Astrocyte (in vitro differentiated cells and primary cell): Measurements from ENCODE around the gene NTSR1. TPM values are rescaled to one million over a fixed set of nuclear protein-coding genes. Genes with fewer than 3 reads are reported as not detected.

Experiments used
- DNase-seq: peaks from one replicate; pipeline ENCODE4 v3.0.0-alpha.2; 2010; ENCODE audit warnings: low read depth
- FAIRE-seq: peaks from 2 replicates; lab custom pipeline; 2011; peaks lifted over from hg19 to GRCh38; lab: Jason Lieb, UNC
- H2AFZ ChIP-seq: 2 replicates; pipeline ENCODE4 v1.6.0; 2012; ENCODE audit warnings: low read depth, low read length, inconsistent platforms
- H3K27ac ChIP-seq: 2 replicates; pipeline ENCODE4 v1.5.1; 2011; ENCODE audit warnings: low read depth, low read length, inconsistent platforms
- H3K27me3 ChIP-seq: 2 replicates; pipeline ENCODE4 v1.6.0; 2011; ENCODE audit warnings: low read length, inconsistent platforms; ENCODE audit not compliant: insufficient read depth
- H3K36me3 ChIP-seq: 2 replicates; pipeline ENCODE4 v1.5.1; 2011; ENCODE audit warnings: low read length, inconsistent platforms; ENCODE audit not compliant: insufficient read depth
- H3K4me1 ChIP-seq: 2 replicates; pipeline ENCODE4 v1.5.1; 2011; ENCODE audit warnings: low read length, inconsistent platforms; ENCODE audit not compliant: insufficient read depth
- H3K4me2 ChIP-seq: 2 replicates; pipeline ENCODE4 v1.6.0; 2012; ENCODE audit warnings: low read length, inconsistent platforms
- H3K4me3 ChIP-seq: 2 replicates; pipeline ENCODE4 v1.5.1; 2011; ENCODE audit warnings: low read depth, mild to moderate bottlenecking, low read length, inconsistent platforms; ENCODE audit not compliant: insufficient read depth
- H3K79me2 ChIP-seq: 2 replicates; pipeline ENCODE4 v1.6.0; 2012; ENCODE audit warnings: mild to moderate bottlenecking, low read length, inconsistent platforms; ENCODE audit not compliant: insufficient read depth
- H3K9ac ChIP-seq: 2 replicates; pipeline ENCODE4 v1.6.0; 2012; ENCODE audit warnings: mild to moderate bottlenecking, low read length, inconsistent platforms
- H3K9me3 ChIP-seq: 2 replicates; pipeline ENCODE4 v1.5.1; 2012; ENCODE audit warnings: low read depth, mild to moderate bottlenecking, low read length, inconsistent platforms; ENCODE audit not compliant: insufficient read depth
- H4K20me1 ChIP-seq: 2 replicates; pipeline ENCODE4 v1.6.0; 2012; ENCODE audit warnings: low read length, inconsistent platforms; ENCODE audit not compliant: insufficient read depth
- H3K27ac Mint-ChIP-seq: one replicate; pipeline ENCODE4 v1.8.0; 2021; ENCODE audit warnings: mild to moderate bottlenecking, mixed read lengths; ENCODE audit not compliant: unreplicated experiment
- H3K27me3 Mint-ChIP-seq: one replicate; pipeline ENCODE4 v1.8.0; 2021; ENCODE audit warnings: low read depth, mixed read lengths; ENCODE audit not compliant: unreplicated experiment
- H3K36me3 Mint-ChIP-seq: one replicate; pipeline ENCODE4 v1.8.0; 2021; ENCODE audit warnings: low read depth, mixed read lengths; ENCODE audit not compliant: unreplicated experiment
- H3K4me1 Mint-ChIP-seq: one replicate; pipeline ENCODE4 v1.8.0; 2021; ENCODE audit warnings: low read depth, mixed read lengths; ENCODE audit not compliant: unreplicated experiment
- H3K4me3 Mint-ChIP-seq: one replicate; pipeline ENCODE4 v1.8.0; 2021; ENCODE audit warnings: mild to moderate bottlenecking, moderate library complexity, mixed read lengths; ENCODE audit not compliant: unreplicated experiment
- H3K9me3 Mint-ChIP-seq: one replicate; pipeline ENCODE4 v1.8.0; 2021; ENCODE audit warnings: mild to moderate bottlenecking, mixed read lengths; ENCODE audit not compliant: unreplicated experiment
- EZH2 ChIP-seq: IDR thresholded peaks from 2 replicates; pipeline ENCODE4 v1.6.1; 2012; ENCODE audit warnings: mild to moderate bottlenecking, low read length, inconsistent platforms; ENCODE audit not compliant: insufficient read depth
- total RNA-seq: library from RNA; stranded (reverse); gene quantifications from 2 replicates; pipeline ENCODE4 v1.2.1, GENCODE V29; 2021
- TF ChIP-seq, protein P1 (sequence below): IDR thresholded peaks from 2 replicates; pipeline ENCODE4 v1.5.1; 2011; ENCODE audit warnings: low read depth, mild to moderate bottlenecking, inconsistent platforms, low read length, moderate library complexity; ENCODE audit not compliant: insufficient read depth

The NTSR1 gene
- total RNA-seq, 1 donor from 2014 or later, result 0.16 TPM

DNA sequence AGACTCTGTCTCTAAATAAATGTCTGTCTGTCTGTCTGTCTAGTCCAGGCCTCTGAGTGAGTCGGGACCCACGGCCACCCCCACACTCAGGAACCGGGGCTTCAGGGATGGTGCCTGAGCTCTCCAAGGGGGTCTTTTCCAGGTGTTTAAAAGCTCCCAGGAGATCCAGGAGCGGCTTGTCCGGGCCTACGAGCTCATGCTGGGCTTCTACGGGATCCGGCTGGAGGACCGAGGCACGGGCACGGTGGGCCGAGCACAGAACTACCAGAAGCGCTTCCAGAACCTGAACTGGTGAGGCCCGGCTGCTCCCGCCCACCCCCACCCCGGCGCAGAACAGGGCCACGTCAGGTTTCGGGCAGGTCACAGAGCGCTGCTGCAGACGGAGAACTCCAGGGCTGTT, 102.7 kb downstream of the NTSR1 start:
- no peak overlapping the region for H3K9ac ChIP-seq
- TF ChIP-seq, protein P1, sequence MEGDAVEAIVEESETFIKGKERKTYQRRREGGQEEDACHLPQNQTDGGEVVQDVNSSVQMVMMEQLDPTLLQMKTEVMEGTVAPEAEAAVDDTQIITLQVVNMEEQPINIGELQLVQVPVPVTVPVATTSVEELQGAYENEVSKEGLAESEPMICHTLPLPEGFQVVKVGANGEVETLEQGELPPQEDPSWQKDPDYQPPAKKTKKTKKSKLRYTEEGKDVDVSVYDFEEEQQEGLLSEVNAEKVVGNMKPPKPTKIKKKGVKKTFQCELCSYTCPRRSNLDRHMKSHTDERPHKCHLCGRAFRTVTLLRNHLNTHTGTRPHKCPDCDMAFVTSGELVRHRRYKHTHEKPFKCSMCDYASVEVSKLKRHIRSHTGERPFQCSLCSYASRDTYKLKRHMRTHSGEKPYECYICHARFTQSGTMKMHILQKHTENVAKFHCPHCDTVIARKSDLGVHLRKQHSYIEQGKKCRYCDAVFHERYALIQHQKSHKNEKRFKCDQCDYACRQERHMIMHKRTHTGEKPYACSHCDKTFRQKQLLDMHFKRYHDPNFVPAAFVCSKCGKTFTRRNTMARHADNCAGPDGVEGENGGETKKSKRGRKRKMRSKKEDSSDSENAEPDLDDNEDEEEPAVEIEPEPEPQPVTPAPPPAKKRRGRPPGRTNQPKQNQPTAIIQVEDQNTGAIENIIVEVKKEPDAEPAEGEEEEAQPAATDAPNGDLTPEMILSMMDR, result no peak
- TF ChIP-seq EZH2, result no peak
- Mint-ChIP-seq H3K27me3 (no peaks in the 10 kb centered on the region), H3K4me3 (no peak overlapping the region), H3K9me3 (no peaks in the 10 kb centered on the region), H3K27ac (no peak overlapping the region), H3K4me1 (peaks cover 19% of the 10 kb centered on the region), H3K36me3 (peaks cover 7% of the 10 kb centered on the region)
- no peaks in the 10 kb centered on the region for H3K9me3 ChIP-seq
- H2AFZ ChIP-seq, result no peak overlapping the region
- H3K27ac ChIP-seq, result no peak overlapping the region
- H3K4me3 ChIP-seq, result no peak overlapping the region
- peaks cover 50% of the 10 kb centered on the region for H4K20me1 ChIP-seq
- H3K27me3 ChIP-seq, result peaks cover 7% of the 10 kb centered on the region
- H3K4me1 ChIP-seq, result peaks cover 14% of the 10 kb centered on the region
- DNase-seq (no peak), FAIRE-seq (no peak)
- H3K36me3 ChIP-seq, result peaks cover 7% of the 10 kb centered on the region
- peaks cover 19% of the 10 kb centered on the region for H3K79me2 ChIP-seq
- no peak overlapping the region for H3K4me2 ChIP-seq

DNA sequence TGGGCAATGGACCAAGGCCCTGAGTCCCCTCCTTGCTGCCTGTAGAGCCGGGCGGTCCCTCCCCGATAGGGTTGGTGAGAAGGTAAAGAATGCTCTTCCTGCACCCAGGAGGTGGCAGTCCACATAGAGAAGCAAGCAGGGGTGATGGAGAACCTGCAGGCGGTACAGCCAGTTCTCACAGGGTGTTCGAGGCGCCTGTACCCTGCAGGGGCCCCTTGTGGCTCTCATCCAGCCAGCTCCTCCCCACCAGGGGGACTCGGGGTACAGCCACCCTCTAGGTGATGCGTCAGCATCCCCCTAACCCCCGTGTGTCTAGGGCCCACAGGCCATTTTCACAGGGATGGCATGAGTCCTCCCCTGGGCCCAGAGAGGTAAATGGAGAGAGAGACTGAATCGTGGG, 103.1 kb downstream of the NTSR1 start:
- no peak overlapping the region for H3K4me3 Mint-ChIP-seq
- FAIRE-seq, result no peak

More for the DNA sequence above, 103.1 kb downstream of the NTSR1 start:
- H3K27ac ChIP-seq, result no peak overlapping the region
- no peak for DNase-seq
- Mint-ChIP-seq H3K27me3 (no peaks in the 10 kb centered on the region), H3K4me1 (peaks cover 16% of the 10 kb centered on the region), H3K36me3 (peaks cover 3% of the 10 kb centered on the region), H3K27ac (no peak overlapping the region), H3K9me3 (no peaks in the 10 kb centered on the region)
- no peak for TF ChIP-seq EZH2
- TF ChIP-seq, protein P1, result no peak
- peaks cover 7% of the 10 kb centered on the region for H3K36me3 ChIP-seq
- H3K27me3 ChIP-seq, result peaks cover 11% of the 10 kb centered on the region
- H3K4me1 ChIP-seq, result peaks cover 17% of the 10 kb centered on the region
- no peak overlapping the region for H3K4me3 ChIP-seq
- no peaks in the 10 kb centered on the region for H3K9me3 ChIP-seq
- no peak overlapping the region for H3K4me2 ChIP-seq
- H3K79me2 ChIP-seq, result peaks cover 15% of the 10 kb centered on the region
- no peak overlapping the region for H2AFZ ChIP-seq
- no peak overlapping the region for H3K9ac ChIP-seq
- H4K20me1 ChIP-seq, result peaks cover 46% of the 10 kb centered on the region

Other genes starting within 250 kb of the NTSR1 start
- gene GATA5, start 232.8 kb upstream of the NTSR1 start, total RNA-seq, result not detected in 2 replicates
- gene SLCO4A1, start 66.3 kb upstream of the NTSR1 start, total RNA-seq, result 0.43 TPM in 1 of 2 replicates, not detected in the other
- gene MRGBP, start 87.6 kb downstream of the NTSR1 start, total RNA-seq, result 18.7 and 19.3 TPM in 2 replicates
- 93.4 and 96.5 TPM in 2 replicates for gene OGFR, start 96.0 kb downstream of the NTSR1 start, total RNA-seq
- gene COL9A3, start 108.2 kb downstream of the NTSR1 start, total RNA-seq, result 43.0 and 54.3 TPM in 2 replicates
- 11.0 and 13.5 TPM in 2 replicates for gene TCFL5, start 153.0 kb downstream of the NTSR1 start, total RNA-seq
- gene DIDO1, start 217.7 kb downstream of the NTSR1 start, total RNA-seq, result 39.0 and 39.2 TPM in 2 replicates
- gene GID8, start 229.3 kb downstream of the NTSR1 start, total RNA-seq, result 37.1 and 37.3 TPM in 2 replicates
- 11.6 and 12.4 TPM in 2 replicates for gene SLC17A9, start 243.9 kb downstream of the NTSR1 start, total RNA-seq